Type B pancreatic cell (in vitro differentiated cells): ENCODE data around the gene ZNF41. TPM values are rescaled to one million over a fixed set of nuclear protein-coding genes. Genes with fewer than 3 reads are reported as not detected.
A peak's percentile ranks its signal among the peaks of the same experiment; 100 is the strongest.

Experiments
- DNase-seq: peaks from one replicate; pipeline ENCODE4 v3.0.0; 2021; ENCODE audit warnings: mixed read lengths; ENCODE audit not compliant: unreplicated experiment; ENCODE audit errors: extremely low spot score
- H3K27ac Mint-ChIP-seq: 2 replicates; pipeline ENCODE4 v1.8.0; 2021; ENCODE audit warnings: mild to moderate bottlenecking, mixed read lengths
- H3K27me3 Mint-ChIP-seq: 2 replicates; pipeline ENCODE4 v1.8.0; 2021; ENCODE audit warnings: mixed read lengths
- H3K36me3 Mint-ChIP-seq: 2 replicates; pipeline ENCODE4 v1.8.0; 2021; ENCODE audit warnings: mixed read lengths
- H3K4me1 Mint-ChIP-seq: one replicate; pipeline ENCODE4 v1.8.0; 2021; ENCODE audit warnings: mixed read lengths; ENCODE audit not compliant: unreplicated experiment
- H3K4me3 Mint-ChIP-seq: 2 replicates; pipeline ENCODE4 v1.8.0; 2021; ENCODE audit warnings: mild to moderate bottlenecking, mixed read lengths
- H3K9me3 Mint-ChIP-seq: 2 replicates; pipeline ENCODE4 v1.8.0; 2021; ENCODE audit warnings: mixed read lengths
- CTCF ChIP-seq: fragments of 200-600 bp; sonication (generic); conservative IDR thresholded peaks from 2 replicates; pipeline ENCODE4 v1.5.0; 2021; ENCODE audit warnings: antibody characterized with exemption, mild to moderate bottlenecking
- long read RNA-seq: library from polyadenylated mRNA; unstranded; transcript quantifications from one replicate; pipeline ENCODE4 v2.0.0, GENCODE V29; 2020
- total RNA-seq: library from RNA; stranded (reverse); gene quantifications from 2 replicates; pipeline ENCODE4 v1.2.1, GENCODE V29; 2021; ENCODE audit warnings: low replicate concordance

The ZNF41 gene
- 7.5 and 9.3 TPM in 2 replicates for total RNA-seq
- long read RNA-seq, partial matches to known transcripts: 1 of 9 reads
- long read RNA-seq, other reads (novel, unspliced or antisense): 8 of 9 reads

- peak; percentile 80 for DNase-seq
- H3K4me3 Mint-ChIP-seq: peak within 1 kb of the TSS; percentile 90
- peak within 1 kb of the TSS; percentile 56 for H3K27ac Mint-ChIP-seq
- H3K9me3 Mint-ChIP-seq: no peaks in the 10 kb centered on the region
- H3K36me3 Mint-ChIP-seq: peaks cover 4% of the 10 kb centered on the region
- no peak for TF ChIP-seq CTCF
- H3K27me3 Mint-ChIP-seq: no peaks in the 10 kb centered on the region
- peaks cover 19% of the 10 kb centered on the region for H3K4me1 Mint-ChIP-seq
Observed at GRCh38 chrX:47482512-47483305, at the start of gene ZNF41. ZNF41 (minus strand) TSS chrX:47483222; CDS start chrX:47467481, 15,741 bp downstream.

DNA sequence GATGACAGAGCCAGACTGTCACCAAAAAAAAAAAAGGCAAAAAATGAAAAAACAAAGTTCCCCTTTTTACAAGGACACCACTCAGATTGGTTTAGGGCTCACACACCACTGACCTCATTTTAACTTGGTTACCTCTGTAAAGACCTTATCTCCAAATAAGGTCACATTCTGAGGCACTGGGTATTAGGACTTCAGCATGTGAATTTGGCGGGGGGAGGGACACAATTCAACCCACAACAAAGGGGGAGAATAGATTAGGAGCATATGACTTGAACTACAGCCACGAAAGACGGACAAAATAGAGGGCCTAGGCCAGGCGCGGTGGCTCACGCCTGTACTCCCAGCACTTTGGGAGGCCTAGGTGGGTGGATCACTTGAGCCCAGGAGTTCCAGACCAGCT lies 47.0 kb upstream of the ZNF41 start:
- Mint-ChIP-seq H3K4me3 (no peak overlapping the region), H3K27me3 (no peaks in the 10 kb centered on the region), H3K36me3 (no peaks in the 10 kb centered on the region), H3K4me1 (no peaks in the 10 kb centered on the region), H3K27ac (no peak overlapping the region), H3K9me3 (no peaks in the 10 kb centered on the region)
- TF ChIP-seq CTCF: no peak
- DNase-seq: no peak

GRCh38 chrX:47529548-47529947 lies 46.5 kb upstream of the ZNF41 start:
- Mint-ChIP-seq H3K4me1 (no peaks in the 10 kb centered on the region), H3K9me3 (no peaks in the 10 kb centered on the region), H3K27ac (no peak overlapping the region), H3K4me3 (no peak overlapping the region), H3K27me3 (no peaks in the 10 kb centered on the region), H3K36me3 (no peaks in the 10 kb centered on the region)
- DNase-seq: no peak
- TF ChIP-seq CTCF: no peak

GRCh38 chrX:47523713-47524166 lies 40.7 kb upstream of the ZNF41 start:
- DNase-seq: no peak
- H3K27me3 Mint-ChIP-seq: peaks cover 4% of the 10 kb centered on the region
- TF ChIP-seq CTCF: peak; percentile 9
- no peak overlapping the region for H3K27ac Mint-ChIP-seq
- H3K4me1 Mint-ChIP-seq: no peaks in the 10 kb centered on the region
- peak overlapping the region; percentile 82 for H3K4me3 Mint-ChIP-seq
- H3K36me3 Mint-ChIP-seq: no peaks in the 10 kb centered on the region
- no peaks in the 10 kb centered on the region for H3K9me3 Mint-ChIP-seq

GRCh38 chrX:47523297-47523696 lies 40.3 kb upstream of the ZNF41 start:
- Mint-ChIP-seq H3K27ac (no peak overlapping the region), H3K9me3 (no peaks in the 10 kb centered on the region), H3K27me3 (peaks cover 4% of the 10 kb centered on the region), H3K36me3 (no peaks in the 10 kb centered on the region), H3K4me3 (peak overlapping the region; percentile 82), H3K4me1 (no peaks in the 10 kb centered on the region)
- peak; percentile 87 for DNase-seq
- TF ChIP-seq CTCF: peak; percentile 87
